Measurements from ENCODE around the gene QPRT.
"Not testable (repeated sequence)": the region's sequence is repeated elsewhere in the genome, so short reads cannot be mapped to it uniquely, and the experiment has no call there.

Gene QPRT

GRCh38 chr16:29678691-29679267, at the start of gene QPRT:
QPRT (plus strand) TSS chr16:29679180; CDS start chr16:29679198, 18 bp downstream.
- peak; percentile 36 for DNase-seq

DNA sequence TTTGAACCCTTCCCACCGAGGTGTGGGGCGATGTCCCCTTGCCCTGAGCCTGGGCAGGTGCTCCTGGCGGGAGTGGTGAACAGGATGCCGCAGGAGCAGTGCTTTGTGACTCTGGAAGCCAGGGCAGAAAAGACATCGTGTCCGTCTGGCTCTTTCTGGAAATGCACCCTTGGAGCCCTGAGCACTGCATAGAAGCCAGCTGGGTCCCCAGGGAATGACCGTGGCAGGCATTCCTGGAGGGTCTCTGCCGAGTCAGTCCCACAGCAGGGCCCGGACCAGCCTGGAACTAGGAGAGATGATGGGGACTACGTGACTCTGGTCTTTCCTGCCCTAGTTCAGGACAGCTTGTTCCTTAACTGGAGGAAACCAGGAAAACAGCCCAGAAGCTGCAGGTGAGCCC, 49.7 kb upstream of the QPRT start:
- DNase-seq, result not testable (repeated sequence)

DNA sequence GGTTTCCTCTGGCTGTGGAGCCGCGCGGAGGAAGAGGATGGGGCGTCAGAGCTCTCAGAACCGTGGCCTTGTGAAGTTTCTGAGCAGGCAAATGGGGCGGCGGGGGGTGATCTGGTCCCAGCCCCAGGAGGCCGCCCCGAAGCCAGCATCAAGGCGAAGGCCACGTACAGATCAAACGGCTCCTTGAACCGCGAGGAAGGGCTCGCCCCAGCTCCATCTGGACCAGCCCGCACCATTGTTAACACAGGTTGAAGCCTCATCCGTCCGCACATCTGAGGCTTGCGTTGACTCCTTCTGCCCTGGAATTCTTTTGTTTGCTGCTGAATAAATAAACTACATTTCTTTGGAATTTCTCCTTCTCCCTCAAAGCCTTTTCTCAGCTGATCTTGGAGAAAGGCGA, 47.3 kb upstream of the QPRT start:
- DNase-seq, result not testable (repeated sequence)

GRCh38 chr16:29635902-29636301, 43.1 kb upstream of the QPRT start:
- DNase-seq, result not testable (repeated sequence)

GRCh38 chr16:29636368-29636767, 42.6 kb upstream of the QPRT start:
- DNase-seq, result not testable (repeated sequence)

DNA sequence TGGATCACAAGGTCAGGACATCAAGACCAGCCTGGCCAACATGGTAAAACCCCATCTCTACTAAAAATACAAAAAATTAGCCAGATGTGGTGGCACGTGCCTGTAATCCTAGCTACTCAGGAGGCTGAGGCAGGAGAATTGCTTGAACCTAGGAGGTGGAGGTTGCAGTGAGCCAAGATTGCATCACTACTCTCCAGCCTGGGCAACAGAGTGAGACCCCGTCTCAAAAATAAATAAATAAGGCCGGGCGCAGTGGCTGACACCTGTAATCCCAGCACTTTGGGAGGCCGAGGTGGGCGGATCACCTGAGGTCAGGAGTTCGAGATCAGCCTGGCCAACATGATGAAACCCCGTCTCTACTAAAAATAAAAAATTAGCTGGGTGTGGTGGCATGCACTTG, 40.2 kb upstream of the QPRT start:
- DNase-seq, result not testable (repeated sequence)

- DNase-seq, result peak; percentile 1
Measured at GRCh38 chr16:29641561-29641960, 37.4 kb upstream of the QPRT start.

GRCh38 chr16:29643596-29643995, 35.4 kb upstream of the QPRT start:
- DNase-seq, result no peak

- DNase-seq, result no peak
Measured at GRCh38 chr16:29644338-29644857, 34.6 kb upstream of the QPRT start.

DNA sequence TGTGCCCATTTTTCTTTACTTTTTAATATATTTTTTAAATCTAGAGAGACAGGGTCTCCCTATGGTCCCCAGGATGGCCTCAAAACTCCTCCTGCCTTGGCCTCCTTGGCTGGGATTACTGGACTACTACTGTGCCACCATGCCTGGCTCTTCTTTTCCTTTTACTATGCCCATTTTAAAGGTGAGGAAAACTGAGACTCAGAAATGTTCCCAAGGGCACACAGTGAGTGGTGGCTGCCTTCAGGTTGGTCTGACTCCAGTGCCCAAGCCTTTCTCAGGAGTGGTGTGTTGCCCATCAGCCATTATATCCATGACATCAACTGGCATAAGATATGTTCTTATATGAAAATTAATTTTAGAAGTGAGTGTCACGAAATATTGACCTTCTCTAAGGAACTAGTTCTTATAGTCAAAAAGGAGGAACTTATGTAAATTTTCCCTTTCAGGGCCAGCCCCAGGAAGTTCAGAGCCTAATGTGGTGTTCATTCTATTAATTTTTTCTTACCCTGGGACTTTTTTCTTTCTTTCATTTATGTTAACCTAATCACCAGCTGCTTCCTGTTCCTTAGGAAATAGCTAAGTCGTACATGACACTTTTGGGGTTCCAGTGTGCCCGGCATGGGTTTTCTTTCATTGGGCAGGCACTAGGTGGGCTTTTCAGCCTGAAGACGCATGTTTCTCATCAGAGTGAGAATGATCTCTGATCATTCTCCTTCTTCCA, 33.8 kb upstream of the QPRT start:
- DNase-seq, result no peak

DNA sequence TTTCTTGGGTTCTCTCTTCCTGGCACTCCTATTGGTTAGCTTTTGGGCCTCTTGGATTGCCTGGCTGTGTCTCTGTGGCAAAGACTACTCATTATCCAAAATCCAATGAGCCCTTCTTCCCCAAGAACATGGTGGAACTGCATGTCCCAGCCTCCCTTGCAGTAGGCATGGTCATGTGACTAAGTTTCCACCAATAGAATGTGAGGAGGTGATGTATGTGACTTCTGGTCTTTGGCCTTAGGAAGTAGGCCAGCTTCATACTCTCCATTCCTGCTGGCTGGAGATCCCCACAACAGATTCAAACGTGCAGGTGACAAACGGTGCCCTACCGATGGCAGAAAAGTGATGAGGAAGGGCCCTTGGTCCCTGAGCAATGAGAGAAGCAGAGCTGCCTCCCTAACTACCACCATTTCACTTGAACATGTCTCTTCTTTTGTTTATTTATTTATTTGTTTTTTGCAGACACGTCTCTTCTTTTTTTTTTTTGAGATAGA, 33.2 kb upstream of the QPRT start:
- no peak for DNase-seq

DNA sequence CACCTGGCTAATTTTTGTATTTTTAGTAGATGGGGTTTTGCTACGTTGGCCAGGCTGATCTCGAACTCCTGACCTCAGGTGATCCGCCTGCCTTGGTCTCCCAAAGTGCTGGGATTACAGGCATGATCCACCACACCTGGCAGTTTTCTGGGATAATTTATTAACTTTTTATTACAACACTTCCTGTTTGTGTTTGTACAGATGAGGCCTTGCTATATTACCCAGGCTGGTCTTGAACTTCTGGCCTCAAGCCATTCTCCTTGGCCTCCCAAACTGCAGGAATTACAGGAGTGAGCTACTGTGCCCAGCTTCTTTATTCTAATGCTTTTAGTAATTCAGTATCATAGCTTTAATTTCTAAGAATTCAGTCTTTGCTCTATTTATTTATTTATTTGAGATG, 32.0 kb upstream of the QPRT start:
- no peak for DNase-seq

DNA sequence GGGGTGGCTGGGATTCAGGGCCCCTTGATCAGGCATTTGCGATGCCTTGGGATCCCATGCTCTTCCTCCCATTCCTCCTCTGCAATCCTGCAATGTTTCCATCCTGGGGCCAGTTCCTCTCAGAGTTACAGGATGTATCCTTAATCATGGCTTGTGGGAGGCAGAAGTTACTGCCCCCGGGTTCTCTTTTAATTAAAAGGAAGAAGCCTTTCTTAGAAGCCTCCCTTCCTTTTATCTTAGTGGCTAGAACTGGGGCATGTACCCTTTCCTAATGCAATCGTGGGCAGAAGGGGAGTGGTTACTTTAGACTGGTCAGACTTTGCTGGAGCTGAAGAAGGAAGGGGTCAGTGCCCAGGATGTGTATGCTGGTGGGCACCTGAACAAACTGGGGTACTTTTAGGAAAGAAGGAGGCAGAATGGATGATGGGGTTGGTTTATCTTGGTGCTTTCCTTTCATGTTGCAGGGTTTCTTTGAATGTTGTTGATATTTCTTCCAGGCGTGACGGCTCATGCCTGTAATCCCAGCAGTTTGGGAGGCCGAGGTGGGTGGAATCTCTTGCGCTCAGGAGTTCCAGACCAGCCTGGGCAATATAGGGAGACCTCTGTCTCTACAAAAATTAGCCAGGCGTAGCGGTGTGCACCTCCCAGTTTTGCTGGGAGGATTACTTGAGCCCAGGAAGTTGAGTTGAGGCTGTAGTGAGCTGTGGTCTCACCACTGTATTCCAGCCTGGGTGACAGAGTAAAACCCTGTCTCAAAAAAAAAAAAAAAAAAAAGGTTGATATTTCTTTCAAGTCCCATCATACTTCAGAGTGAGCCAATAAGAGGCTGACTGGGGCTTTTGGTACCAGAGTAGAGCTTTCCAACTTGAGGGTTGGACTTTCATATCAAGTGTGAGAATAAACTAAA, 29.1 kb upstream of the QPRT start:
- no peak for DNase-seq

DNA sequence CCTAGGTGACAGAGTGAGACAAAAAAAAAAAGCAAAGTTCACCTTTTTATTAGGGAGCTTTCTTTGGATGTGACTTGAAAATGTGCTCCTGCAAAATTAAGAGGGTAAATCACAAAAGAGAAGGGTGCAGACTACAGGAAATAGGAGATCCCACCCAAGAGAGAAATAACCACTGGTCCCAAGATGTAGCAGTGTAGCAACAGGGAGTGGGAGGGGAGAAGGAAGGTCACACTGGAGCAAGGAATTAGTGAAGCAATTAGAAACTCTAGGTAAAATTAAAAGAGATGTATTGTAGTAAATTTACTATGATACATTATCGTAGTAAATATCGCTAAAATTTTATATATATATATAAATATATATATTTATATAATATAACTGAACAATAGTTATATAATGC, 28.2 kb upstream of the QPRT start:
- no peak for DNase-seq

GRCh38 chr16:29651774-29652349, 27.1 kb upstream of the QPRT start:
- DNase-seq, result no peak

GRCh38 chr16:29653471-29653870, 25.5 kb upstream of the QPRT start:
- no peak for DNase-seq

DNA sequence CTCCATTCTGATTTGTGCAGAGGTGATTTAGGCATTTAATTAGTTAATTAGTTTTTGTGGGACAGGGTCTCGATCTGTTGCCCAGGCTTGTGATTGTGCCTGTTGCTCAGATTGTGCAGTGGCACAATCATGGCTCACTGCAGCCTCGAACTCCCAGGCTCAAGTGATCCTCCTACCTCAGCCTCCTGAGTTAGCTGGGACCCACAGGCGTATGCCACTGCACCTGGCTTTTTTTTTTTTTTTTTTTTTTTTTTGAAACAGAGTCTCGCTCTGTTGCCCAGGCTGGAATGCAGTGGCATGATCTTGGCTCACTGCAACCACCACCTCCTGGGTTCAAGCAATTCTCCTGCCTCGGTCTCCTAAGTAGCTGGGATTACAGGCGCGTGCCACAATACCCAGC, 25.1 kb upstream of the QPRT start:
- not testable (repeated sequence) for DNase-seq

DNA sequence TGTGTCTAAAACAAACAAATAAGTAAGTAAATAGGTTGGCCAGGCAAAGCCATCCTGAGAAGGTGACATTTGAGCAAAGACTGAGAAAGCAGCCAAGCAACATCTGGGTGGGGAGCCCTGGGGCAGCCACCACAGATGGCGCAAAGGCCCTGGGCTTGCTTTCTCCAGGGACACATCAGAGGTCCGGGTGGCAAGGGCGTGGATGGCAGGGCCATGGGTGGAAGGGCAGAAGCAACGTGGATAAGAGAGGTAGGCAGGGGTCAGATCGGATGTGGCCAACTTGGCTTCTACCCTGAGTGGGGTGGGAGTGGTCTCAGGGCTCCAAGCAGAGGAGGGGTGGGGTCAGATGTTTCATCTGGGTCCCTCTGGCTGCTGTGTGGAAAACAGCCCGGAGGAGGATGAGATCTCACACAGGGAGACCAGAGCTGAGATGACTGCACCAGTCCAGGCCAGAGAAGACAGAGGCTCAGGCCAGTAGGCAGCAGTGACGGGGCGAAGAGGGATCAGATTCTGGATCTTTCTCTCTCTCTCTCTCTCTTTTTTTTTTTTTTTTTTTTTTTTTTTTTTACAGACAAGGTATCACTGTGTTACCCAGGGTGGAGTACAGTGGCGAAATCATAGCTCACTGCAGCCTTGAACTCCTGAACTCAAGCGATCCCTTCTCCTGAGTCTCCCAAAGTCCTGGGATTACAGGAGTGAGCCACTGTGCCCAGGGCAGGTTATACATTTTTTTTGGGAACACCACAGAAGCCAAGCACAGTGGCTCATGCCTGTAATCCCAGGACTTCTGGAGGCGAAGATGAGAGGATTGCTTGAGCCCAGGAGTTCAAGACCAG, 22.1 kb upstream of the QPRT start:
- no peak for DNase-seq

DNA sequence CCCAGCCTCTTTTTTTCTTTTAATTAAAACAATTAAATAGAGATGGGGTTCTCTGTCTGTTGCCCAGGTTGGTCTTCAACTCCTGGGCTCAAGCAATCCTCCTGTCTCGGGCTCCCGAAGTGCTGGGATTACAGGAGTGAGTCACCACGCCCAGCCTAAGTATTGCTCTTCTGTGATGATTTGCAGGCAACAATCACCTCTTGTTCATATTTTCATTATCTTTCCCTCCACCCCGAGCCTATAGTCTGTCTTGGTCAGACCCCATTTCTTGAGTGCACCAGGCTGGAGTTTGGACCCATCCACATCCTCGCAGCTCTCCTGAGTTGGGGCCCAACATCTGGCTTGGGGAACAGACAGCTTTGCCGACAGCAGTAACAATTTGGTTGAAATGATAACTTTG, 20.3 kb upstream of the QPRT start:
- DNase-seq, result no peak

GRCh38 chr16:29662000-29662728, 16.8 kb upstream of the QPRT start:
- no peak for DNase-seq

GRCh38 chr16:29662729-29663015, 16.3 kb upstream of the QPRT start:
- DNase-seq, result no peak
